Adrenal gland (tissue), 12 donors: Measurements from ENCODE around the gene PFKFB1. TPM values are rescaled to one million over a fixed set of nuclear protein-coding genes. Genes with fewer than 3 reads are reported as not detected.

Source experiments
- DNase-seq, 7 donors: peaks; one replicate each; pipeline ENCODE4 v3.0.0-alpha.2; 2019 to 2020
- H3K27ac ChIP-seq, 5 donors: fragments of 200-600 bp; sonication (generic) in 4 of 5; 1 replicate in 3 of 5; 2 replicates in 2 of 5; pipeline versions ENCODE4 v1.5.1 to v1.8.0; 2016 to 2020; ENCODE audit warnings: mild to moderate bottlenecking in 1 of 5
- H3K27me3 ChIP-seq: fragments of 200-600 bp; 2 replicates; pipeline ENCODE4 v1.8.0; 2021
- H3K36me3 ChIP-seq, 2 donors: fragments of 200-600 bp; replicated peaks in 1 of 2; 1 replicate in 1 of 2; 2 replicates in 1 of 2; pipeline versions ENCODE4 v1.5.1 to v1.8.0; 2018 to 2022
- H3K4me1 ChIP-seq, 2 donors: fragments of 200-600 bp; replicated peaks in 1 of 2; 1 replicate in 1 of 2; 2 replicates in 1 of 2; pipeline versions ENCODE4 v1.5.1 to v1.8.0; 2018 to 2021
- H3K4me3 ChIP-seq, 4 donors: fragments of 200-600 bp; sonication (generic) in 3 of 4; one replicate each; pipeline ENCODE4 v1.5.1; 2016 to 2018
- H3K9me3 ChIP-seq, 3 donors: fragments of 200-600 bp; sonication (generic) in 1 of 3; replicated peaks in 1 of 3; 1 replicate in 2 of 3; 2 replicates in 1 of 3; pipeline versions ENCODE4 v1.5.1 to v1.8.0; 2016 to 2021
- POLR2A ChIP-seq, 2 donors: fragments of 450-650 bp; IDR thresholded peaks; one replicate each; pipeline ENCODE4 v1.6.1; 2017; ENCODE audit warnings: antibody characterized with exemption in 2 of 2, mild to moderate bottlenecking in 2 of 2, moderate library complexity in 1 of 2
- WGBS, 4 donors: extraction: QIAGEN DNeasy Blood & Tissue Kit in 2 of 4; methylation state at CpG; one replicate each; pipeline versions ENCODE4 v1.1.5 to v1.1.7; 2013 to 2017; 5-methylcytosine and 5-hydroxymethylcytosine counted together
- intact Hi-C, 2 donors: fragments of 100-400 bp; cut with DNase I; formaldehyde crosslinking; loops; one replicate each; pipeline versions ENCODE4 v1.14.1 to v1.15.0; 2022 to 2023
- polyA plus RNA-seq, 3 donors: library from polyadenylated mRNA; stranded (reverse); fragments of 200-250 nt in 2 of 3; fragments of 350-450 nt in 1 of 3; fragmentation: Illumina TruSeq in 1 of 3; extraction: RNeasy Lipid Tissue Mini Kit (QIAGEN cat#74804) in 1 of 3; gene quantifications; one replicate each; pipeline ENCODE4 v1.2.3, GENCODE V29; 2013 to 2014
- total RNA-seq, 9 donors: library from RNA; depleted of rRNA in 4 of 9; stranded (reverse); fragments of >200 nt in 4 of 9; fragments of 120-200 nt in 1 of 9; fragmentation: NEBNext Ultra II Directional in 1 of 9; extraction: Animal tissue kit (Norgen Biotek cat#: 25700) in 1 of 9; gene quantifications; one replicate each; pipeline versions ENCODE4 v1.1.0 to v1.2.4, GENCODE V29; 2013 to 2023
- TF ChIP-seq, protein P1 (sequence below), 6 experiments: fragments of 450-650 bp in 4 of 6; fragments of 200-600 bp in 2 of 6; sonication (generic) in 1 of 6; IDR thresholded peaks; 1 replicate in 5 of 6; 2 replicates in 1 of 6; pipeline versions ENCODE4 v1.5.1 to v1.8.0; 2016 to 2021; ENCODE audit warnings: antibody characterized with exemption in 6 of 6, mild to moderate bottlenecking in 2 of 6, moderate library complexity in 1 of 6
- donor health status: healthy with polysubstance abuse.
- donor health status: Bipolar disorder and iron deficiency.
- donor health status: DM: yes; HTN: yes; CAD: no.
- donor health status: DM: no; HTN: no; CAD: no.
- donor health status: DM: no; HTN: no; CAD: no.
- donor health status: DM: yes; HTN: yes; CAD: no.

Gene PFKFB1
- total and polyA plus RNA-seq, 12 donors, result 0.25 to 4.1 (median 0.41) TPM; not detected in 3

DNA sequence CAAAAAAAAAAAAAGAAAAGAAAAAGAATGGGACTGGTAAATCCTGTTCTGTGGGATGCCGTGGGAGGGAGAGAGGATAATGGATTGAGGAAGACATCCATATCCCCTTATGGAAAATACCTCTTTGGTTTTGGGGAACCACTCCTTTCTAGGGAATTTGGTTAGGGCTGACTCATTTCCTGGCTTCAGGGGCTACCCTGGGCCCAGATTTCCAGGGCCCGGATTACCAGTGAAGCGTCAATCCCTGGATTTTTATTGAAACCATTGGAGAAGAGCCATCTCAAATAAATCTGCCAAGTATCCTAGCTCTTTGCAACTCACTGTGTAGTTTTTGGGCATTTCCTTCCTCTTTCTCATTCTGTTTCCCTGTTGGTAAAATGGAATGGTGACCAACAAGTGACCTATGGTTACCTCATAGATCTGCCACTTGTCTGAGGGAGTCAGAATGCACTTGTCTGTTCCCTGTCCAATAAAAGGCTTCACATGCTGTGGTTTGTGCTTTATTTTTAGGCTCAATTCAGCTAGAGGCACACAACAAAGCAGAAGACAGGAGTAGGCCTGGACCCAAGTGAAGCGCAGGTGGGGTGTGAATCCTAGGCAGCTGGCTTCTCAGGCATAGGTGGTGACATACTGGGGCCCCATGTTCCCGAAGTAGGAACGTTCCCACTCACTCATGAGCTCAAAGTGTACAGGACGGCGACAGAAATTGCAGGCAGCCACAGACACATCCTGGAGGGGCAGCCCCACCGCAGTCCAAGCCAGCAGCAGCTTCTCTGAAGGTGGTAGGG, 14.8 kb upstream of the PFKFB1 start:
- Histone ChIP-seq H3K27me3 (no peaks in the 10 kb centered on the region), H3K27ac (peak overlapping the region in 1 of 5 donors; percentile 54), H3K4me3 (no peak overlapping the region), H3K4me1 (no peaks in the 10 kb centered on the region), H3K9me3 (no peaks in the 10 kb centered on the region), H3K36me3 (no peaks in the 10 kb centered on the region)
- TF ChIP-seq POLR2A (IDR thresholded peaks at IDR 0.05), result no peak
- TF ChIP-seq, protein P1, sequence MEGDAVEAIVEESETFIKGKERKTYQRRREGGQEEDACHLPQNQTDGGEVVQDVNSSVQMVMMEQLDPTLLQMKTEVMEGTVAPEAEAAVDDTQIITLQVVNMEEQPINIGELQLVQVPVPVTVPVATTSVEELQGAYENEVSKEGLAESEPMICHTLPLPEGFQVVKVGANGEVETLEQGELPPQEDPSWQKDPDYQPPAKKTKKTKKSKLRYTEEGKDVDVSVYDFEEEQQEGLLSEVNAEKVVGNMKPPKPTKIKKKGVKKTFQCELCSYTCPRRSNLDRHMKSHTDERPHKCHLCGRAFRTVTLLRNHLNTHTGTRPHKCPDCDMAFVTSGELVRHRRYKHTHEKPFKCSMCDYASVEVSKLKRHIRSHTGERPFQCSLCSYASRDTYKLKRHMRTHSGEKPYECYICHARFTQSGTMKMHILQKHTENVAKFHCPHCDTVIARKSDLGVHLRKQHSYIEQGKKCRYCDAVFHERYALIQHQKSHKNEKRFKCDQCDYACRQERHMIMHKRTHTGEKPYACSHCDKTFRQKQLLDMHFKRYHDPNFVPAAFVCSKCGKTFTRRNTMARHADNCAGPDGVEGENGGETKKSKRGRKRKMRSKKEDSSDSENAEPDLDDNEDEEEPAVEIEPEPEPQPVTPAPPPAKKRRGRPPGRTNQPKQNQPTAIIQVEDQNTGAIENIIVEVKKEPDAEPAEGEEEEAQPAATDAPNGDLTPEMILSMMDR (IDR thresholded peaks at IDR 0.05), result no peak
- intact Hi-C loops, result no loop called here
- WGBS, 4 donors, result 49 to 69% (median 68%) methylated on average over 3 to 9 of the region's 9 CpGs
- DNase-seq, result no peak

GRCh38 chrX:55007656-55008055, 13.7 kb upstream of the PFKFB1 start:
- 47 to 60% (median 52%) methylated on average over 5 to 6 of the region's 6 CpGs for WGBS, 4 donors
- peak; percentile 31 to 66 (median 63) for DNase-seq
- H3K27ac ChIP-seq, result peak overlapping the region in 1 of 5 donors; percentile 33
- no peaks in the 10 kb centered on the region for H3K27me3 ChIP-seq
- intact Hi-C loops, result no loop called here
- H3K4me1 ChIP-seq, result no peaks in the 10 kb centered on the region
- no peaks in the 10 kb centered on the region for H3K36me3 ChIP-seq
- H3K9me3 ChIP-seq, result no peaks in the 10 kb centered on the region
- no peak overlapping the region for H3K4me3 ChIP-seq
- no peak for TF ChIP-seq POLR2A (IDR thresholded peaks at IDR 0.05)
- TF ChIP-seq, protein P1 (IDR thresholded peaks at IDR 0.05), result no peak

DNA sequence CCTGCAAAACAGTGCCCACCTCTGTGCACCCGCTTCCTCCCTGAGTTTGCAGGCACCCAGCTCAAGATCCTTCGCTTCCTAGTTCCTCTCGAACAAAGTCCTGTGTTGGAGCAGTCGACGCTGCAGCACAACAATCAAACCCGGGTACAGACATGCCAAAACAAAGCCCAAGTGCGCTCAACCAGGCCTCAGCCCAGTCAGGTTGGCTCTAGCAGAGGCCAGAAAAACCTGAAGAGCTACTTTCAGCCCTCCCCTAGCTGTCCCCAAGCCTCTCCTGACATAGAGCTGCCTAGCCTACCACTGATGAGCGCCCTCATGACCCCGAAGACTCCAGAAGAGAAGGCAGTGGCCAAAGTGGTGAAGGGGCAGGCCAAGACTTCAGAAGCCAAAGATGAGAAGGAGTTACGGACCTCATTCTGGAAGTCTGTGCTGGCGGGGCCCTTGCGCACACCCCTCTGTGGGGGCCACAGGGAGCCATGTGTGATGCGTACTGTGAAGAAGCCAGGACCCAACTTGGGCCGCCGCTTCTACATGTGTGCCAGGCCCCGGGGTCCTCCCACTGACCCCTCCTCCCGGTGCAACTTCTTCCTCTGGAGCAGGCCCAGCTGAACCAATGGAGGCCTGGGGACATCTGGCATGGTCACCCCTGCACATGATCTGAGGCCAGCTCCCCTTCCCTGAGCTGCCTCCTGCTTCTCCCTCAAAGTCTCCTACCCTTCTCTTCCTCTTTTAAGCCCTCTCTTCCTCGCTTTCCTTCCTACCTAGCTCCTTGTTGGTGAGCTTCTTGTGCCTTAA, 13.0 kb upstream of the PFKFB1 start:
- whole genome bisulfite sequencing, 4 donors, result 80 to 96% (median 89%) methylated on average over 5 to 18 of the region's 18 CpGs
- no peaks in the 10 kb centered on the region for H3K9me3 ChIP-seq
- H3K27me3 ChIP-seq, result no peaks in the 10 kb centered on the region
- no peak for TF ChIP-seq POLR2A (IDR thresholded peaks at IDR 0.05)
- TF ChIP-seq, protein P1 (IDR thresholded peaks at IDR 0.05), result no peak
- intact Hi-C loops, result no loop called here
- H3K4me1 ChIP-seq, result no peaks in the 10 kb centered on the region
- H3K27ac ChIP-seq, result peak overlapping the region in 1 of 5 donors; percentile 32
- H3K36me3 ChIP-seq, result no peaks in the 10 kb centered on the region
- DNase-seq, result no peak
- no peak overlapping the region for H3K4me3 ChIP-seq

DNA sequence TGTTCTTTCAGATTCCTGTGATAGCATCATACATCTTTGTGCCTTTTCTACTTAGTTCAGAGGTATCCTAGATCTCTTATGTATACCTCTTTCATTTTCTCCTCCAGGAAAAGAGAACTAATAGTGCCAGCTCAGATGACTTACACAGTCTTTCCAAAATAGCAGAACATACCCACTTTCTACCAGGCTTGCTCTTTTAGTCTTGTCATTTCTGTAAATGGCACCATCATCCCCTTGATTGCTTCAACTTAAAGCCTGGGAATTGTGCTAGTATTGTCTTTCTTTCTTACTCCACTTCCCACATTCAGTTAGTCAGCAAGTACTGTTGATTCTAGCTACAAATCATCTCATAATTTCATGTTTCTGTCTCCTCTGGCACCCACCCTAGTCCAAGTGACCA, 11.3 kb upstream of the PFKFB1 start:
- intact Hi-C loops, result no loop called here
- TF ChIP-seq POLR2A (IDR thresholded peaks at IDR 0.05), result no peak
- TF ChIP-seq, protein P1 (IDR thresholded peaks at IDR 0.05), result no peak

More for the DNA sequence above, 11.3 kb upstream of the PFKFB1 start:
- Histone ChIP-seq H3K9me3 (no peaks in the 10 kb centered on the region), H3K4me1 (peaks cover 0 to 7% of the 10 kb centered on the region in 2 donors), H3K27ac (no peak overlapping the region), H3K27me3 (no peaks in the 10 kb centered on the region), H3K36me3 (no peaks in the 10 kb centered on the region), H3K4me3 (no peak overlapping the region)
- DNase-seq, result no peak
